HepG2 (cell line): ENCODE measurements around the gene ANKS4B. TPM values are rescaled to one million over a fixed set of nuclear protein-coding genes. Genes with fewer than 3 reads are reported as not detected.

Source experiments
- E2F2 ChIP-seq: sonication (generic); formaldehyde crosslinking; IDR thresholded peaks from 2 replicates; pipeline ENCODE4 v1.4.0; 2020; ENCODE audit warnings: missing genetic modification reagents, borderline replicate concordance
- NFRKB ChIP-seq: fragments of 450-650 bp; IDR thresholded peaks from 2 replicates; pipeline ENCODE4 v1.6.1; 2017
- NR1H2 ChIP-seq: sonication (generic); formaldehyde crosslinking; IDR thresholded peaks from 2 replicates; pipeline ENCODE4 v1.8.1; 2022; ENCODE audit warnings: low read depth, missing genetic modification reagents, borderline replicate concordance
- SIX1 ChIP-seq: sonication (generic); formaldehyde crosslinking; IDR thresholded peaks from 2 replicates; pipeline ENCODE4 v1.4.0; 2020; ENCODE audit warnings: missing genetic modification reagents, borderline replicate concordance
- SNRNP70 ChIP-seq: fragments of 200-400 bp; formaldehyde crosslinking; IDR thresholded peaks from 2 replicates; pipeline ENCODE4 v1.6.1; 2017; ENCODE audit warnings: mild to moderate bottlenecking, low read depth, low read length, moderate library complexity
- SRSF4 ChIP-seq: fragments of 200-400 bp; formaldehyde crosslinking; IDR thresholded peaks from one replicate; pipeline ENCODE4 v1.6.1; 2018; ENCODE audit warnings: mild to moderate bottlenecking, low read depth, low read length, moderate library complexity; ENCODE audit not compliant: poor library complexity, severe bottlenecking
- THAP7 ChIP-seq: sonication (generic); formaldehyde crosslinking; IDR thresholded peaks from 2 replicates; pipeline ENCODE4 v1.8.1; 2023; ENCODE audit warnings: mild to moderate bottlenecking, missing genetic modification reagents
- THAP9 ChIP-seq: sonication (generic); formaldehyde crosslinking; IDR thresholded peaks from 2 replicates; pipeline ENCODE4; 2020; ENCODE audit warnings: missing genetic modification reagents, mild to moderate bottlenecking, borderline replicate concordance
- THYN1 ChIP-seq: sonication (generic); formaldehyde crosslinking; IDR thresholded peaks from 2 replicates; pipeline ENCODE4 v1.8.1; 2023; ENCODE audit warnings: low read depth, mild to moderate bottlenecking, moderate library complexity, missing genetic modification reagents, borderline replicate concordance
- YEATS4 ChIP-seq: sonication (generic); formaldehyde crosslinking; IDR thresholded peaks from 2 replicates; pipeline ENCODE4 v1.4.0; 2020; ENCODE audit warnings: missing genetic modification reagents, borderline replicate concordance
- ZNF264 ChIP-seq: sonication (generic); formaldehyde crosslinking; IDR thresholded peaks from 2 replicates; pipeline ENCODE4 v1.4.0; 2020; ENCODE audit warnings: missing genetic modification reagents
- ZNF318 ChIP-seq: sonication (generic); formaldehyde crosslinking; IDR thresholded peaks from 2 replicates; pipeline ENCODE4 v1.4.0; 2020; ENCODE audit warnings: mild to moderate bottlenecking, missing genetic modification reagents
- ZNF414 ChIP-seq: sonication (generic); formaldehyde crosslinking; IDR thresholded peaks from 2 replicates; pipeline ENCODE4 v1.5.0; 2020; ENCODE audit warnings: missing genetic modification reagents
- ZSCAN21 ChIP-seq: sonication (generic); formaldehyde crosslinking; IDR thresholded peaks from 2 replicates; pipeline ENCODE4 v1.8.0; 2022; ENCODE audit warnings: mild to moderate bottlenecking, missing genetic modification reagents, moderate library complexity, borderline replicate concordance
- polyA plus RNA-seq, 8 experiments: library from polyadenylated mRNA; depleted of rRNA in 3 of 8; stranded (reverse) in 7 of 8; unstranded in 1 of 8; fragments of >200 nt; fragmentation: Illumina TruSeq in 4 of 8; extraction: Trizol in 4 of 8; gene quantifications; 2 replicates each; pipeline versions ENCODE4 v1.2.1 to v1.2.3, GENCODE V29; 2011 to 2016; ENCODE audit warnings: low read depth in 4 of 8, missing spikeins in 1 of 8, mixed read lengths in 1 of 8; ENCODE audit not compliant: insufficient read depth in 1 of 8
- total RNA-seq, 5 experiments: library from RNA; depleted of rRNA; stranded (reverse); fragments of >200 nt; fragmentation: Illumina TruSeq; extraction: Trizol; gene quantifications; 2 replicates each; pipeline ENCODE4 v1.2.3, GENCODE V29; 2016; ENCODE audit warnings: low read depth in 1 of 5

The ANKS4B gene
- total and polyA plus RNA-seq, 2 of the 13 experiments (the other 11 are each of a cell fraction or from before 2014, with no cell fraction given): 6.5 to 30.0 TPM

GRCh38 chr16:21233521-21234150 lies at the start of gene ANKS4B (continued):
- TF ChIP-seq SIX1 (CRISPR knock-in tag) (peak; percentile 25; the same call in 1 of the 2 replicates), NR1H2 (CRISPR knock-in tag) (no peak), SNRNP70 (no peak), ZNF414 (CRISPR knock-in tag) (no peak), NFRKB (no peak), THAP9 (CRISPR knock-in tag) (peak; percentile 39; the same call in 1 of the 2 replicates), THAP7 (CRISPR knock-in tag) (peak; percentile 75), SRSF4 (no peak), ZNF318 (CRISPR knock-in tag) (0 out of 2 replicates have a peak, but pooled peaks have one; percentile 50), E2F2 (CRISPR knock-in tag) (no peak), ZSCAN21 (no peak), YEATS4 (CRISPR knock-in tag) (peak; percentile 86), THYN1 (CRISPR knock-in tag) (0 out of 2 replicates have a peak, but pooled peaks have one; percentile 67), ZNF264 (peak; percentile 96)
